ENCODE results near the gene ITIH2.

GRCh38 chr10:7710446-7710845, 7.3 kb downstream of the ITIH2 start:
- TF ChIP-seq, protein P1, sequence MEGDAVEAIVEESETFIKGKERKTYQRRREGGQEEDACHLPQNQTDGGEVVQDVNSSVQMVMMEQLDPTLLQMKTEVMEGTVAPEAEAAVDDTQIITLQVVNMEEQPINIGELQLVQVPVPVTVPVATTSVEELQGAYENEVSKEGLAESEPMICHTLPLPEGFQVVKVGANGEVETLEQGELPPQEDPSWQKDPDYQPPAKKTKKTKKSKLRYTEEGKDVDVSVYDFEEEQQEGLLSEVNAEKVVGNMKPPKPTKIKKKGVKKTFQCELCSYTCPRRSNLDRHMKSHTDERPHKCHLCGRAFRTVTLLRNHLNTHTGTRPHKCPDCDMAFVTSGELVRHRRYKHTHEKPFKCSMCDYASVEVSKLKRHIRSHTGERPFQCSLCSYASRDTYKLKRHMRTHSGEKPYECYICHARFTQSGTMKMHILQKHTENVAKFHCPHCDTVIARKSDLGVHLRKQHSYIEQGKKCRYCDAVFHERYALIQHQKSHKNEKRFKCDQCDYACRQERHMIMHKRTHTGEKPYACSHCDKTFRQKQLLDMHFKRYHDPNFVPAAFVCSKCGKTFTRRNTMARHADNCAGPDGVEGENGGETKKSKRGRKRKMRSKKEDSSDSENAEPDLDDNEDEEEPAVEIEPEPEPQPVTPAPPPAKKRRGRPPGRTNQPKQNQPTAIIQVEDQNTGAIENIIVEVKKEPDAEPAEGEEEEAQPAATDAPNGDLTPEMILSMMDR (IDR thresholded peaks at IDR 0.05; ENCODE audit: control extremely low read depth in 1 of 3, insufficient read depth in 1 of 3, low read depth in 1 of 3, low read length in 3 of 3): no peak
- TF ChIP-seq PHF8 (conservative IDR thresholded peaks at IDR 0.05; ENCODE audit: low read depth, low read length) (no peak), POLR2A (IDR thresholded peaks at IDR 0.05; ENCODE audit: control extremely low read depth in 1 of 2, low read depth in 2 of 2, low read length in 2 of 2) (no peak), SP1 (IDR thresholded peaks at IDR 0.05; ENCODE audit: low read depth, low read length) (no peak), POLR2AphosphoS5 (IDR thresholded peaks at IDR 0.05; ENCODE audit: low read depth, low read length) (no peak), RAD21 (IDR thresholded peaks at IDR 0.05 in 1 of 2, conservative IDR thresholded peaks at IDR 0.05 in 1 of 2; ENCODE audit: low read depth in 2 of 2, low read length in 2 of 2) (no peak), SIN3A (conservative IDR thresholded peaks at IDR 0.05 in 1 of 2, IDR thresholded peaks at IDR 0.05 in 1 of 2; ENCODE audit: low read depth in 1 of 2, low read length in 2 of 2) (no peak), TAF1 (IDR thresholded peaks at IDR 0.05; ENCODE audit: low read depth, low read length) (no peak), GTF2F1 (IDR thresholded peaks at IDR 0.05; ENCODE audit: borderline replicate concordance, low read depth, low read length) (no peak)
- TF ChIP-seq, protein P2, sequence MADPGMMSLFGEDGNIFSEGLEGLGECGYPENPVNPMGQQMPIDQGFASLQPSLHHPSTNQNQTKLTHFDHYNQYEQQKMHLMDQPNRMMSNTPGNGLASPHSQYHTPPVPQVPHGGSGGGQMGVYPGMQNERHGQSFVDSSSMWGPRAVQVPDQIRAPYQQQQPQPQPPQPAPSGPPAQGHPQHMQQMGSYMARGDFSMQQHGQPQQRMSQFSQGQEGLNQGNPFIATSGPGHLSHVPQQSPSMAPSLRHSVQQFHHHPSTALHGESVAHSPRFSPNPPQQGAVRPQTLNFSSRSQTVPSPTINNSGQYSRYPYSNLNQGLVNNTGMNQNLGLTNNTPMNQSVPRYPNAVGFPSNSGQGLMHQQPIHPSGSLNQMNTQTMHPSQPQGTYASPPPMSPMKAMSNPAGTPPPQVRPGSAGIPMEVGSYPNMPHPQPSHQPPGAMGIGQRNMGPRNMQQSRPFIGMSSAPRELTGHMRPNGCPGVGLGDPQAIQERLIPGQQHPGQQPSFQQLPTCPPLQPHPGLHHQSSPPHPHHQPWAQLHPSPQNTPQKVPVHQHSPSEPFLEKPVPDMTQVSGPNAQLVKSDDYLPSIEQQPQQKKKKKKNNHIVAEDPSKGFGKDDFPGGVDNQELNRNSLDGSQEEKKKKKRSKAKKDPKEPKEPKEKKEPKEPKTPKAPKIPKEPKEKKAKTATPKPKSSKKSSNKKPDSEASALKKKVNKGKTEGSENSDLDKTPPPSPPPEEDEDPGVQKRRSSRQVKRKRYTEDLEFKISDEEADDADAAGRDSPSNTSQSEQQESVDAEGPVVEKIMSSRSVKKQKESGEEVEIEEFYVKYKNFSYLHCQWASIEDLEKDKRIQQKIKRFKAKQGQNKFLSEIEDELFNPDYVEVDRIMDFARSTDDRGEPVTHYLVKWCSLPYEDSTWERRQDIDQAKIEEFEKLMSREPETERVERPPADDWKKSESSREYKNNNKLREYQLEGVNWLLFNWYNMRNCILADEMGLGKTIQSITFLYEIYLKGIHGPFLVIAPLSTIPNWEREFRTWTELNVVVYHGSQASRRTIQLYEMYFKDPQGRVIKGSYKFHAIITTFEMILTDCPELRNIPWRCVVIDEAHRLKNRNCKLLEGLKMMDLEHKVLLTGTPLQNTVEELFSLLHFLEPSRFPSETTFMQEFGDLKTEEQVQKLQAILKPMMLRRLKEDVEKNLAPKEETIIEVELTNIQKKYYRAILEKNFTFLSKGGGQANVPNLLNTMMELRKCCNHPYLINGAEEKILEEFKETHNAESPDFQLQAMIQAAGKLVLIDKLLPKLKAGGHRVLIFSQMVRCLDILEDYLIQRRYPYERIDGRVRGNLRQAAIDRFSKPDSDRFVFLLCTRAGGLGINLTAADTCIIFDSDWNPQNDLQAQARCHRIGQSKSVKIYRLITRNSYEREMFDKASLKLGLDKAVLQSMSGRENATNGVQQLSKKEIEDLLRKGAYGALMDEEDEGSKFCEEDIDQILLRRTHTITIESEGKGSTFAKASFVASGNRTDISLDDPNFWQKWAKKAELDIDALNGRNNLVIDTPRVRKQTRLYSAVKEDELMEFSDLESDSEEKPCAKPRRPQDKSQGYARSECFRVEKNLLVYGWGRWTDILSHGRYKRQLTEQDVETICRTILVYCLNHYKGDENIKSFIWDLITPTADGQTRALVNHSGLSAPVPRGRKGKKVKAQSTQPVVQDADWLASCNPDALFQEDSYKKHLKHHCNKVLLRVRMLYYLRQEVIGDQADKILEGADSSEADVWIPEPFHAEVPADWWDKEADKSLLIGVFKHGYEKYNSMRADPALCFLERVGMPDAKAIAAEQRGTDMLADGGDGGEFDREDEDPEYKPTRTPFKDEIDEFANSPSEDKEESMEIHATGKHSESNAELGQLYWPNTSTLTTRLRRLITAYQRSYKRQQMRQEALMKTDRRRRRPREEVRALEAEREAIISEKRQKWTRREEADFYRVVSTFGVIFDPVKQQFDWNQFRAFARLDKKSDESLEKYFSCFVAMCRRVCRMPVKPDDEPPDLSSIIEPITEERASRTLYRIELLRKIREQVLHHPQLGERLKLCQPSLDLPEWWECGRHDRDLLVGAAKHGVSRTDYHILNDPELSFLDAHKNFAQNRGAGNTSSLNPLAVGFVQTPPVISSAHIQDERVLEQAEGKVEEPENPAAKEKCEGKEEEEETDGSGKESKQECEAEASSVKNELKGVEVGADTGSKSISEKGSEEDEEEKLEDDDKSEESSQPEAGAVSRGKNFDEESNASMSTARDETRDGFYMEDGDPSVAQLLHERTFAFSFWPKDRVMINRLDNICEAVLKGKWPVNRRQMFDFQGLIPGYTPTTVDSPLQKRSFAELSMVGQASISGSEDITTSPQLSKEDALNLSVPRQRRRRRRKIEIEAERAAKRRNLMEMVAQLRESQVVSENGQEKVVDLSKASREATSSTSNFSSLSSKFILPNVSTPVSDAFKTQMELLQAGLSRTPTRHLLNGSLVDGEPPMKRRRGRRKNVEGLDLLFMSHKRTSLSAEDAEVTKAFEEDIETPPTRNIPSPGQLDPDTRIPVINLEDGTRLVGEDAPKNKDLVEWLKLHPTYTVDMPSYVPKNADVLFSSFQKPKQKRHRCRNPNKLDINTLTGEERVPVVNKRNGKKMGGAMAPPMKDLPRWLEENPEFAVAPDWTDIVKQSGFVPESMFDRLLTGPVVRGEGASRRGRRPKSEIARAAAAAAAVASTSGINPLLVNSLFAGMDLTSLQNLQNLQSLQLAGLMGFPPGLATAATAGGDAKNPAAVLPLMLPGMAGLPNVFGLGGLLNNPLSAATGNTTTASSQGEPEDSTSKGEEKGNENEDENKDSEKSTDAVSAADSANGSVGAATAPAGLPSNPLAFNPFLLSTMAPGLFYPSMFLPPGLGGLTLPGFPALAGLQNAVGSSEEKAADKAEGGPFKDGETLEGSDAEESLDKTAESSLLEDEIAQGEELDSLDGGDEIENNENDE (IDR thresholded peaks at IDR 0.05; ENCODE audit: insufficient replicate concordance, low read length): no peak

All from H1 (cell line).